Sigmoid colon (tissue), 7 donors: ENCODE results near the gene BIRC2. TPM values are rescaled to one million over a fixed set of nuclear protein-coding genes. Genes with fewer than 3 reads are reported as not detected.

ENCODE experiments used
- DNase-seq: peaks from one replicate; pipeline ENCODE4 v3.0.0-alpha.2; 2019
- H3K27ac ChIP-seq, 4 donors: fragments of 200-600 bp; sonication (generic); one replicate each; pipeline ENCODE4 v1.5.1; 2016 to 2019; ENCODE audit warnings: mild to moderate bottlenecking in 1 of 4
- H3K27me3 ChIP-seq, 3 donors: fragments of 200-600 bp; sonication (generic); one replicate each; pipeline ENCODE4 v1.5.1; 2019; ENCODE audit warnings: mild to moderate bottlenecking in 1 of 3
- H3K36me3 ChIP-seq, 4 donors: fragments of 200-600 bp; sonication (generic); one replicate each; pipeline ENCODE4 v1.5.1; 2016 to 2019
- H3K4me1 ChIP-seq, 4 donors: fragments of 200-600 bp; sonication (generic); one replicate each; pipeline ENCODE4 v1.5.1; 2017 to 2019
- H3K4me3 ChIP-seq, 4 donors: fragments of 200-600 bp; sonication (generic); one replicate each; pipeline ENCODE4 v1.5.1; 2017 to 2019; ENCODE audit warnings: mild to moderate bottlenecking in 2 of 4, moderate library complexity in 1 of 4
- H3K9me3 ChIP-seq, 4 donors: fragments of 200-600 bp in 3 of 4; sonication (generic) in 3 of 4; one replicate each; pipeline versions ENCODE4 v1.5.1 to v1.6.1; 2013 to 2019
- CTCF ChIP-seq, 4 experiments: fragments of 450-650 bp in 3 of 4; fragments of 200-600 bp in 1 of 4; IDR thresholded peaks; one replicate each; pipeline ENCODE4 v1.5.1; 2016 to 2019; ENCODE audit warnings: antibody characterized with exemption in 4 of 4, mild to moderate bottlenecking in 3 of 4, moderate library complexity in 2 of 4
- EP300 ChIP-seq, 4 donors: sonication (generic); formaldehyde crosslinking; IDR thresholded peaks; one replicate each; pipeline ENCODE4 v1.6.1; 2017; ENCODE audit warnings: antibody characterized with exemption in 4 of 4
- POLR2A ChIP-seq, 2 donors: fragments of 450-650 bp; IDR thresholded peaks; one replicate each; pipeline ENCODE4 v1.6.1; 2016; ENCODE audit warnings: antibody characterized with exemption in 2 of 2, mild to moderate bottlenecking in 2 of 2, moderate library complexity in 2 of 2
- POLR2AphosphoS5 ChIP-seq, 4 donors: sonication (generic); formaldehyde crosslinking; IDR thresholded peaks; one replicate each; pipeline ENCODE4 v1.6.1; 2017; ENCODE audit warnings: antibody characterized with exemption in 4 of 4
- WGBS, 2 donors: extraction: QIAGEN DNeasy Blood & Tissue Kit; methylation state at CpG; one replicate each; pipeline ENCODE4 v1.1.7; 2013; 5-methylcytosine and 5-hydroxymethylcytosine counted together
- intact Hi-C: fragments of 100-400 bp; cut with DNase I; formaldehyde crosslinking; loops from one replicate; pipeline ENCODE4 v1.15.1; 2023
- polyA plus RNA-seq, 3 donors: library from polyadenylated mRNA; stranded (reverse); fragments of 200-250 nt; gene quantifications; one replicate each; pipeline ENCODE4 v1.2.3, GENCODE V29; 2013
- total RNA-seq, 4 donors: library from RNA; depleted of rRNA; stranded (reverse); fragments of >200 nt; gene quantifications; one replicate each; pipeline ENCODE4 v1.1.0, GENCODE V29; 2016
- donor health status: healthy with polysubstance abuse.
- donor health status: Bipolar disorder and iron deficiency.
- donor health status: healthy.

BIRC2 gene
- total and polyA plus RNA-seq, 7 donors: 24.7 to 56.0 (median 41.4) TPM

- no peaks in the 10 kb centered on the region for H3K27me3 ChIP-seq
- H3K4me1 ChIP-seq: peaks cover 0 to 60% (median 37%) of the 10 kb centered on the region in 4 donors
- TF ChIP-seq POLR2A (IDR thresholded peaks at IDR 0.05) (no peak), POLR2AphosphoS5 (IDR thresholded peaks at IDR 0.05) (no peak), EP300 (IDR thresholded peaks at IDR 0.05) (no peak), CTCF (IDR thresholded peaks at IDR 0.05) (no peak)
- DNase-seq: no peak
- no peaks in the 10 kb centered on the region for H3K9me3 ChIP-seq
- no peaks in the 10 kb centered on the region for H3K36me3 ChIP-seq
- WGBS, 2 donors: 71 to 74% methylated on average over 4 of the region's 4 CpGs
- H3K4me3 ChIP-seq: no peak overlapping the region
- intact Hi-C loops: loop anchor here (1.0 kb wide), 1 partner anchor 14 kb away; no protein-coding TSS in a partner anchor
- peak overlapping the region in 2 of 4 donors; percentile 43 to 56 for H3K27ac ChIP-seq
These were observed 76.1 kb downstream of the BIRC2 start for GRCh38 chr11:102422817-102423712.

- Histone ChIP-seq H3K4me1 (peaks cover 0 to 64% (median 39%) of the 10 kb centered on the region in 4 donors), H3K9me3 (no peaks in the 10 kb centered on the region), H3K36me3 (no peaks in the 10 kb centered on the region), H3K27ac (peak overlapping the region in 2 of 4 donors; percentile 43 to 56), H3K4me3 (no peak overlapping the region), H3K27me3 (no peaks in the 10 kb centered on the region)
- intact Hi-C loops: loop anchor here (1.0 kb wide), 1 partner anchor 15 kb away; no protein-coding TSS in a partner anchor
- DNase-seq: no peak
- 74 to 96% methylated on average over 1 of the region's 1 CpG for WGBS, 2 donors
- TF ChIP-seq POLR2AphosphoS5 (IDR thresholded peaks at IDR 0.05): no peak
- no peak for TF ChIP-seq EP300 (IDR thresholded peaks at IDR 0.05)
- no peak for TF ChIP-seq CTCF (IDR thresholded peaks at IDR 0.05)
- TF ChIP-seq POLR2A (IDR thresholded peaks at IDR 0.05): no peak
These were observed 76.9 kb downstream of the BIRC2 start for GRCh38 chr11:102423936-102424335.

GRCh38 chr11:102426000-102426399 is 79.0 kb downstream of the BIRC2 start:
- TF ChIP-seq CTCF (IDR thresholded peaks at IDR 0.05): no peak
- TF ChIP-seq POLR2A (IDR thresholded peaks at IDR 0.05): no peak
- TF ChIP-seq EP300 (IDR thresholded peaks at IDR 0.05): no peak
- no peak for TF ChIP-seq POLR2AphosphoS5 (IDR thresholded peaks at IDR 0.05)
- peak overlapping the region in 2 of 4 donors; percentile 8 to 45 for H3K27ac ChIP-seq
- H3K36me3 ChIP-seq: no peaks in the 10 kb centered on the region
- no peaks in the 10 kb centered on the region for H3K9me3 ChIP-seq
- DNase-seq: no peak
- intact Hi-C loops: no loop called here
- H3K4me3 ChIP-seq: no peak overlapping the region
- H3K27me3 ChIP-seq: no peaks in the 10 kb centered on the region
- 75 to 78% methylated on average over 2 of the region's 2 CpGs for WGBS, 2 donors
- peaks cover 0 to 72% (median 54%) of the 10 kb centered on the region in 4 donors for H3K4me1 ChIP-seq

GRCh38 chr11:102426570-102426969 is 79.6 kb downstream of the BIRC2 start:
- Histone ChIP-seq H3K36me3 (no peaks in the 10 kb centered on the region), H3K27me3 (no peaks in the 10 kb centered on the region), H3K9me3 (no peaks in the 10 kb centered on the region), H3K4me1 (peaks cover 0 to 68% (median 52%) of the 10 kb centered on the region in 4 donors), H3K4me3 (no peak overlapping the region), H3K27ac (peak overlapping the region in 2 of 4 donors; percentile 8 to 45)
- DNase-seq: no peak
- intact Hi-C loops: no loop called here
- TF ChIP-seq CTCF (IDR thresholded peaks at IDR 0.05) (no peak), POLR2A (IDR thresholded peaks at IDR 0.05) (no peak), EP300 (IDR thresholded peaks at IDR 0.05) (no peak), POLR2AphosphoS5 (IDR thresholded peaks at IDR 0.05) (no peak)
